Fibroblast of skin of left quadriceps (primary cell): ENCODE results near the gene SLC9C1.

Source experiments
- DNase-seq, 2 experiments: peaks; one replicate each; pipeline ENCODE4 v3.0.0-alpha.2; 2013; ENCODE audit warnings: low read depth in 2 of 2

SLC9C1 gene

GRCh38 chr3:112111785-112112402 lies 182.1 kb downstream of the SLC9C1 start:
- no peak for DNase-seq

GRCh38 chr3:112109322-112109721 lies 184.7 kb downstream of the SLC9C1 start:
- no peak for DNase-seq

- no peak for DNase-seq
Measured at GRCh38 chr3:112104774-112105173, 189.2 kb downstream of the SLC9C1 start.

- DNase-seq: peak; percentile 56 to 65
Measured at GRCh38 chr3:112101916-112102315, 192.1 kb downstream of the SLC9C1 start.

GRCh38 chr3:112097378-112097777 lies 196.6 kb downstream of the SLC9C1 start:
- peak; percentile 95 to 96 for DNase-seq

- no peak for DNase-seq
Measured at GRCh38 chr3:112096176-112096575, 197.8 kb downstream of the SLC9C1 start.

- DNase-seq: no peak
Measured at GRCh38 chr3:112095731-112096130, 198.3 kb downstream of the SLC9C1 start.

- DNase-seq: no peak
Measured at GRCh38 chr3:112093180-112093522, 200.9 kb downstream of the SLC9C1 start.

- DNase-seq: no peak
Measured at GRCh38 chr3:112092496-112093179, 201.4 kb downstream of the SLC9C1 start.

GRCh38 chr3:112090887-112091586 lies 203.0 kb downstream of the SLC9C1 start:
- DNase-seq: no peak
